GM20000 (cell line): ENCODE results near the gene SEZ6L.

ENCODE experiments used
- DNase-seq: peaks from one replicate; pipeline ENCODE4 v3.0.0; 2012; ENCODE audit warnings: low spot score
- CTCF ChIP-seq: IDR thresholded peaks from 2 replicates; pipeline ENCODE4 v1.5.1; 2012; ENCODE audit warnings: mild to moderate bottlenecking, control low read depth; ENCODE audit errors: extremely low read depth, missing control alignments

Gene SEZ6L

DNA sequence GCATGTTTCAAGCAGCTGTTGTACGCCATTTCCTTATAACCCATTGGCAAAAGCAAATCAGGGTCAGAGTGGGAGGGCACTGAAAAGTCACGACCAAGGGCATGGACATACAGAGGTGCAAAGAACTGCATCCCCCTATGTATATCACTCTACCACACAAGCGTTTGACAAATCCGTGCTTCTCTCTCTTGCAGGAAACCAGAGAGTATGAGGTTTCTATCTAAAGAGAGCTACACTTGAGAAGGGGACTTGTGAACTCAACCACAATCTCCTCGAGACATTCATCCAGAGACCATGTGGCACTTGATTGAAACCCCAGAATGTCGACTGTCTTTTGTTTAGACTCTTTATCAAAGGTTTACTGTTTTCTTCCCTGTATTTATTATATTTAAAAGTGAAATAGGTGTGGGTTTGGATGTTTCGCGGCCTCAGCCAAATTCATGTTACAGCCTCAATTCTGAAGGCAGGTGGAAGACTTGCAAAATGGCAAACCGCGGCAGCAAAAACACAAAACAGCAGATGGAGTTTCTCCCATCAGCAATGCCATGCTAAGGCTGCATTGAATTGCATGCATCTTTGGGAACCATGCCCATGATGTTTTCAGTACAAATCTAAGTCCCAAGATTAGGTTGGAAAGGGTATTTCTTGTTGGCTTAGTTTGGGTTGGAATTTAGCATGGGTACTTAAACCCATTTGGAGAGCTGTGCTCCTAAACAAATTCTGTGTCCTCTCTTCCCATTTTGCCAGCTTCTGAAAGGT lies 211.0 kb downstream of the SEZ6L start:
- no peak for TF ChIP-seq CTCF
- no peak for DNase-seq

DNA sequence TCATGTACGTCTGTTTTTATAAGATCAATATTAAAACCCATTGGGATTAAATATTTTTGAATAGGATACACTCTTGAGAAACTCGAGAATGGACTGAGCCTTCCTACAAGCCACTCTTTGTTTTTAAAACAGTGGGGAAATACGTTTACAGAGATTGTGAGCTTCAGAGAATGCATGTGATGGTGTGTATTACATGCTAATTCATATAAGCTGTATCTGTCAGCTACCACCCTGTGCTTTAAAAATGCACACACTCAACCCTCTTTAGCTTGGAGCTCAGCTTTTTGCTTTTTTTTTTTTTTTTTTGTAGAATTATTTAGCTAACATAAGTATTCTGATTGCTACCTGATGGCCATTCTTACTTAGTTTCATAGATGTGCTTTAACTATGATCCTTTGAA lies 213.5 kb downstream of the SEZ6L start:
- TF ChIP-seq CTCF = no peak
- no peak for DNase-seq

GRCh38 chr22:26383968-26384556 lies 214.8 kb downstream of the SEZ6L start:
- no peak for DNase-seq
- TF ChIP-seq CTCF = no peak

DNA sequence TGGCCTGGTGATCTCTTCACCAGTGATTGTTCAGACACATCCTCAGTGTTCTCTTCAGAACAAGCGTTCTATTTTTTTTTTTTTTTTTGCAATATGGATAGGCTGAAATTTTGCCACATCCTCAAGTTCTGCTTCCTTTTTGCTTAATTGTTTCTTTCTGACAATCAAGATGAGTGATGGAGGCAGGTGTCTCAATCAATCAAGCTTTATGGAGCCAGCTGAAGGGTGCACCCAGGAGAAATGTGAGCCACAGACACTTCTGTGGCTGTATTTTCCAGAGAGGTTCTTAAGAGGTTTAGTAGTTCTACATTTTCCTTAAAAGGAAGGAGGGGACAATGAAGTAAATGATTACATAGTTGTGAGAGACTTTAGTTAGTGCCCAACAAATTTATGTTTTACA lies 215.9 kb downstream of the SEZ6L start:
- no peak for TF ChIP-seq CTCF
- no peak for DNase-seq

DNA sequence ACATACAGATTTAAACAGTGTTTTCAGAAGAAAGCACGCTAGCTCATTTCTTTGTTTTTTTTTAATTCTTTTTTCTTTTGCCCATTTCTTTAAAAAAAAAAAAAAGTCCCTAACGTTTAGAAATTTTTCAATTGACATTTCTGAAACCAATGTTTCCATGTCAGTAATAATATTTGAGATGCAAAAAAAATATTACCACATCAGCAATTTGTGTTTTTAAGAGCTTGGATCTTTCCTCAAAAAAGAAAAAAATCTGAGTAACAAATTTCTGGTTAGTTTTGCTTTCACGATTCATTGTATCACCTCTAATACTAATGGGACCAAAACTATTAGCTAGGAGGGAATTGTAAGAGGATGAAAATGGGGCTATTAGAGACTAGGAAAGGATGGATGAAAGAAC lies 219.9 kb downstream of the SEZ6L start:
- no peak for TF ChIP-seq CTCF
- no peak for DNase-seq

DNA sequence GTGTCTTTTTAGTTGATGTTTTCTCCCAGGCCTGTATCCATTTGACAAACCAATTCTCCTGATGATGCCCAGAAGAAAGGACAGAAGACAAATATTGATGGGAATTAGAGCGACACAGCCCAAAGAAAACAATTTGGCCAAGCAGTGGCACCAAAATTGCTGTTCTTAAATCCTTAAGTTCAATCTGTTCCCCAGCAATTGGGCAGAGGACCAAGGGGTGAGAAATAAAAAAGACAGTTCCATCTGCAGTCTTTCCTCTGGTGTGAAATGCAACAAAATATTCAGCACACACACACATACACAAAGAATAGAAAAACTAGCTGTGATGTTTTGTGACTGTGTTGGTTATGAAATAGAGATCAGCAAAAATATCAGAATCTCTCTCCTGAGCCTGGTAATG lies 221.8 kb downstream of the SEZ6L start:
- no peak for TF ChIP-seq CTCF
- no peak for DNase-seq

DNA sequence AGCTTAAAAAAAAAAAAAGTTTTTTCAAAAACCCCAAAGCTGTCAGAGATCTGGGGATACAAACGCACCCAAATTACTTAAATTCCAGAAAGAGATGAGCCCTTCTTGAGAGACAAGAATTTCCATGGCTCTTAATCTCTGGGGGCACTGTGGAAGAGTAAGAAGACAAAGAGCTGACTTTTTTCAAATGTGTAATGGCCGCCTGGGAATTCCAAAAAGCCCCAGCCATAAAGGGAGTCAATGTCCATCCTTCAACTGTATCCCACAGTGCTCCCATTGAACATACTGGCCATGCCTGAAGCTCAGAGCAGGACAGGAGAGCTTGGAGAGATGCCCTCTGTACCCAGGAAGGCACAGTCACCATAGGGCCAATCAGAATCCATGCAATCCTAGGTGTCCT lies 222.4 kb downstream of the SEZ6L start:
- DNase-seq = no peak
- TF ChIP-seq CTCF = no peak
